HG03442 (cell line): ENCODE measurements around the gene FUBP3.
"Not testable (repeated sequence)": the region's sequence is repeated elsewhere in the genome, so short reads cannot be mapped to it uniquely, and the experiment has no call there.

ENCODE experiments used
- ATAC-seq: cut with Tn5 transposase; IDR thresholded peaks from one replicate; pipeline ENCODE4 v1.9.1; 2021; ENCODE audit warnings: mild to moderate bottlenecking, moderate library complexity; ENCODE audit not compliant: unreplicated experiment

Gene FUBP3

GRCh38 chr9:130680836-130681768 is 101.7 kb downstream of the FUBP3 start:
- peak; percentile 43 for ATAC-seq

- ATAC-seq = peak; percentile 25
Observed at GRCh38 chr9:130681769-130682420, 102.5 kb downstream of the FUBP3 start.

- ATAC-seq = no peak
Observed at GRCh38 chr9:130682421-130683121, 103.2 kb downstream of the FUBP3 start.

- no peak for ATAC-seq
Observed at GRCh38 chr9:130685104-130685503, 105.7 kb downstream of the FUBP3 start.

- not testable (repeated sequence) for ATAC-seq
Observed at GRCh38 chr9:130685945-130686344, 106.6 kb downstream of the FUBP3 start.

- ATAC-seq = no peak
Observed at GRCh38 chr9:130687615-130688014, 108.2 kb downstream of the FUBP3 start.
